A673 (cell line): ENCODE data around the gene ABCA2. TPM values are rescaled to one million over a fixed set of nuclear protein-coding genes. Genes with fewer than 3 reads are reported as not detected.
A peak's percentile ranks its signal among the peaks of the same experiment; 100 is the strongest.

Experiments used
- BruUV-seq: library from RNA; stranded (reverse); fragments of 400-500 nt; replicated peaks from 2 replicates; lab custom pipeline; 2021; lab: Mats Ljungman, UMichigan
- CTCF ChIA-PET: fragments of 300-600 bp; sonication (Branson Sonifier 250); formaldehyde crosslinking; loops from one replicate; lab custom pipeline; 2022; ENCODE audit warnings: antibody characterized with exemption; lab: Charles Lee
- POLR2A ChIA-PET: fragments of 300-600 bp; sonication (Branson Sonifier 250); formaldehyde crosslinking; loops from one replicate; lab custom pipeline; 2022; ENCODE audit warnings: antibody characterized with exemption; ENCODE audit not compliant: low non-redundant PET; lab: Charles Lee
- DNase-seq: peaks from one replicate; pipeline ENCODE4 v3.0.0-alpha.2; 2015; ENCODE audit warnings: low spot score
- H3K27ac ChIP-seq: fragments of 200-600 bp; sonication (generic); 2 replicates; pipeline ENCODE4 v1.5.1; 2016; ENCODE audit warnings: mixed run types, low read depth, mild to moderate bottlenecking, mixed read lengths, antibody characterized with exemption, low read length; ENCODE audit not compliant: poor library complexity, severe bottlenecking
- H3K27me3 ChIP-seq: fragments of 200-600 bp; sonication (generic); replicated peaks from 2 replicates; pipeline ENCODE4 v1.6.1; 2017; ENCODE audit warnings: mixed run types, low read depth, mild to moderate bottlenecking, mixed read lengths, antibody characterized with exemption, low read length; ENCODE audit not compliant: insufficient read depth, poor library complexity
- H3K36me3 ChIP-seq: fragments of 200-600 bp; sonication (generic); 2 replicates; pipeline ENCODE4 v1.6.1; 2016; ENCODE audit warnings: mixed run types, mild to moderate bottlenecking, mixed read lengths, antibody characterized with exemption, low read length; ENCODE audit not compliant: insufficient read depth, poor library complexity, severe bottlenecking
- H3K4me1 ChIP-seq: fragments of 200-600 bp; sonication (generic); 2 replicates; pipeline ENCODE4 v1.6.1; 2017; ENCODE audit warnings: mixed run types, mild to moderate bottlenecking, mixed read lengths, antibody characterized with exemption, low read length; ENCODE audit not compliant: insufficient read depth, poor library complexity, severe bottlenecking
- H3K4me3 ChIP-seq: fragments of 200-600 bp; sonication (generic); 2 replicates; pipeline ENCODE4 v1.5.1; 2016; ENCODE audit warnings: low read depth, mixed run types, mild to moderate bottlenecking, mixed read lengths, low read length; ENCODE audit not compliant: poor library complexity, severe bottlenecking
- H3K9me3 ChIP-seq: fragments of 200-600 bp; sonication (generic); 2 replicates; pipeline ENCODE4 v1.6.1; 2016; ENCODE audit warnings: mixed run types, low read depth, mild to moderate bottlenecking, mixed read lengths, antibody characterized with exemption, low read length; ENCODE audit not compliant: poor library complexity, severe bottlenecking
- EZH2 ChIP-seq: fragments of 200-600 bp; sonication (generic); IDR thresholded peaks from 2 replicates; pipeline ENCODE4 v1.6.1; 2017; ENCODE audit warnings: borderline replicate concordance, low read depth, mild to moderate bottlenecking, mixed read lengths, antibody characterized with exemption, low read length; ENCODE audit not compliant: poor library complexity, severe bottlenecking
- intact Hi-C: fragments of 100-400 bp; cut with micrococcal nuclease; formaldehyde crosslinking; loops from one replicate; pipeline ENCODE4 v1.10.0; 2022; ENCODE audit not compliant: unreplicated experiment
- total RNA-seq: library from RNA; stranded (reverse); gene quantifications from 2 replicates; pipeline ENCODE4 v1.2.3, GENCODE V29; 2021
- TF ChIP-seq, protein P1 (sequence below): fragments of 300-800, 200-600 bp; sonication (generic); conservative IDR thresholded peaks from 2 replicates; pipeline ENCODE4 v1.5.1; 2017; ENCODE audit warnings: low read depth, mild to moderate bottlenecking, antibody characterized with exemption, low read length, moderate library complexity, mixed read lengths

The ABCA2 gene
- total RNA-seq, 1 experiment from 2014 or later = 27.8 TPM

DNA sequence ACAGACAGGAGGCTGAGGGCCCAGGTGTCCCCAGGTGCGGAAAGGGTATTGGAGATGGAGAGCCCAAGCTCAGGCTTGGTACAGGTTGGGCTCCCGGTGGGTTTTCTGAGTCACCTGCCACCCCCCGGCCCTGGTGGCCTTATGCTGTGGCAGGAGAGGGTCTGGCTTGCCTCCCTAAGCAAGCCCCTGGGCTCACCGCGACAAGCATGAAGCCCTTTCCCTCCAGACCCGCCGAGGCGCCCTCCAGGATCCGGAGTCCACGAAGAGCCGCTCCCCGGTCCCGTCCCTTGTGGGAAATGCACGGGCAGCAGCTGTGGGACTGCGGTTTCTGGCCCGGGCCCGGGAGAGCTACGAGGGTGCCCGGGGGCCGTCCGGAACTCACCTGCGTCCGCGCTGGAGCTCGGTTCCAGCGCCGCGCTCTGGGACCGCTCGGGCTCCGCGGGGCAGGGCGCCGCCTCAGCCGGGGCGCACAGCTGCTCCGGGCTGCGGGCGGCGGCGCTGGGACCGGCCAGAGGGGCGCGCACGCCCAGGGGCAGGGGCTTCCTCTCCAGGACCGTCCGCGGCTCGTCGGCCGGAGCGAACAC is 41.6 kb upstream of the ABCA2 start:
- intact Hi-C loops = no loop called here
- TF ChIP-seq, protein P1, sequence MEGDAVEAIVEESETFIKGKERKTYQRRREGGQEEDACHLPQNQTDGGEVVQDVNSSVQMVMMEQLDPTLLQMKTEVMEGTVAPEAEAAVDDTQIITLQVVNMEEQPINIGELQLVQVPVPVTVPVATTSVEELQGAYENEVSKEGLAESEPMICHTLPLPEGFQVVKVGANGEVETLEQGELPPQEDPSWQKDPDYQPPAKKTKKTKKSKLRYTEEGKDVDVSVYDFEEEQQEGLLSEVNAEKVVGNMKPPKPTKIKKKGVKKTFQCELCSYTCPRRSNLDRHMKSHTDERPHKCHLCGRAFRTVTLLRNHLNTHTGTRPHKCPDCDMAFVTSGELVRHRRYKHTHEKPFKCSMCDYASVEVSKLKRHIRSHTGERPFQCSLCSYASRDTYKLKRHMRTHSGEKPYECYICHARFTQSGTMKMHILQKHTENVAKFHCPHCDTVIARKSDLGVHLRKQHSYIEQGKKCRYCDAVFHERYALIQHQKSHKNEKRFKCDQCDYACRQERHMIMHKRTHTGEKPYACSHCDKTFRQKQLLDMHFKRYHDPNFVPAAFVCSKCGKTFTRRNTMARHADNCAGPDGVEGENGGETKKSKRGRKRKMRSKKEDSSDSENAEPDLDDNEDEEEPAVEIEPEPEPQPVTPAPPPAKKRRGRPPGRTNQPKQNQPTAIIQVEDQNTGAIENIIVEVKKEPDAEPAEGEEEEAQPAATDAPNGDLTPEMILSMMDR = no peak
- no peak for TF ChIP-seq EZH2
- ChIA-PET POLR2A (interaction anchor here (0.7 kb wide), 1 partner anchor 17 kb away, joined by 7 read pairs; the partner anchor contains the start of gene MAN1B1), CTCF (interaction anchor here (0.6 to 1.8 kb wide), 4 partner anchors 17 to 369 kb away, joined by 3 to 4 read pairs (median 4); no protein-coding TSS in a partner anchor)
- DNase-seq = no peak
- Histone ChIP-seq H3K4me3 (peak overlapping the region; percentile 61), H3K9me3 (no peaks in the 10 kb centered on the region), H3K27me3 (no peaks in the 10 kb centered on the region), H3K36me3 (peaks cover 7% of the 10 kb centered on the region), H3K4me1 (peaks cover 15% of the 10 kb centered on the region), H3K27ac (peak overlapping the region; percentile 68)
- no TSS peak for BruUV-seq

DNA sequence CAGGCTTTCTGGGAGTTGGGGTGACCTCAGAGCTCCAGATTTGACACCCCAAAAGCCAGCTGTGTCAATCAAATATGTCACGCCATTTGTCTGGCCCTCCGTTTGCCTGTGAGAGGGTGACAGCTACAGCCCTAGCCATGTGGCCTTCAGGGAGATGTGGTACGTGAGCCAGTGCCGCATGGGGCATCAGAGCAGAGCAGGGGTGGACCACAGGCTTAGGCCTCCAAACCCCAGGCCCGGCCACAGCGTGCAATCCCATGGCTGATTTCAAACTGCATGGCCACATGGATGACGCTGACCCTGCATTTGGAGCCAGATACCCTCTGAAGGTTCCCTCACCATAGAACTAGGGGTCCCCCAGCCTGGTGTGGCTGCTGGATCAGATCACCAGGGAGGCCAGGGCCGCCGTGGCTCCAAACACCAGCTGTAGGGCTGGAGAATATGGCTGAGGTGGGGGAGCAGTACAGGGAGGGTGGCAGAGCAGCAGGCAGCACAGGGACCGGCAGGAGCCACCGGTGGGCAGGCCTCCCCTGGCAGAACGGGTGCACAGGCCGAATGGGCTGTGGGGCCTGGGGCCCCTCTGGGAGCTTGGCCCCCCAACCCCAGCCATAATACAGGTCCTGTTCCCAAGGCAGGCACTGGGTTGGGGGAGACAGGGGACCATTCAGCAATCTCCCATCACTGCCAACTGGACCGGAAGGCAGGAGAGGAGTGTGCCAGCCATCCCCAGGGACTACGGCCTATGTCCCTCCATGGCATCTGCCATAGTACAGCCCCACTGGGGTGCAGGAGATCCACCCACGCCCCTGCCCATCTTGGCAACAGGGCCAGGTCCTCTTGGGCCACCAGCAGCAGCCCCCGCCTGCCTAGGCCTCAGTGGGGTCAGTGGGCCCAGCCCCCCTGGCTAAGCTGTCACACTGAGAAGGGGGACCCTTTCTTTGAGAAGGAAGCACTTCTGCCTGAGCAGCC is 40.8 kb upstream of the ABCA2 start:
- H3K36me3 ChIP-seq = peaks cover 7% of the 10 kb centered on the region
- no peaks in the 10 kb centered on the region for H3K27me3 ChIP-seq
- no TSS peak for BruUV-seq
- ChIA-PET POLR2A (no interaction called here), CTCF (interaction anchor here (0.6 to 2.0 kb wide), 8 partner anchors 16 to 368 kb away, joined by 3 to 11 read pairs (median 5); partner anchors contain the start of gene MAN1B1)
- DNase-seq = no peak
- intact Hi-C loops = no loop called here
- H3K4me3 ChIP-seq = peak overlapping the region; percentile 61
- peaks cover 15% of the 10 kb centered on the region for H3K4me1 ChIP-seq
- TF ChIP-seq, protein P1 = no peak
- no peaks in the 10 kb centered on the region for H3K9me3 ChIP-seq
- H3K27ac ChIP-seq = no peak overlapping the region

DNA sequence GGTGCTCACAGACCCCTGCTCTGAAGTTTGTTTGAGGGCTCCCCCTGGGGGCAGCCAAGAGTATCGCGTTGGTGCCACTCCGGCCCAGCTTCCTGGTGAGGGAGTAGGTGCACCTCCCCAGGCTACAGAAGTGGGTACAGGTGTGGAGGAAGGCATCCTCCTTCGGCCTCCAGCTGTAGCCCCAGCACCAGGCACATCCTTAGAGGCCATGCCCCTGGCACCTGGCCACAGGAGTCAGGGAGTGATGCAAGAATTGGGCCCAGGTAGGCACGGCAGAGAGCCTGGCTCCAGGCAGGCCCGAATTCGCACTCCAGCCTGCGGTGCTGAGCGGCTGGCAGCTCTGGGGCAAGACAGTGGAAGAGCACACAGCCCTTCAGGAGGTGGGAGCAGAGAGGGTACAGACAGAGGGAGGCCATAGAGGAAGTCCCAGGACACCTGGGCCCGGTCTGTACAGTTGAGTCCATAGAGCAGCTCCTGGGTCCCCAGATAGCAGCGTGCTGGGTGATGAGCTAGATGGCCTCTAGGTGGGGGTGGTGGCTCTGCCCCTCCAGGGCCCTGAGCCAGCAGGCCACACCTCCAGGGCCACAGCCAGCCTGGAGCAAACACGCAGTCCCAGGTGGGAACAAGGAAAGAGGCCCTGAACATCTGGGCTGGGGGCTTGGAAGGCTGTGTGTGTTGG is 40.0 kb upstream of the ABCA2 start:
- no TSS peak for BruUV-seq
- Histone ChIP-seq H3K4me1 (peaks cover 15% of the 10 kb centered on the region), H3K27me3 (no peaks in the 10 kb centered on the region), H3K36me3 (peaks cover 7% of the 10 kb centered on the region), H3K4me3 (peak overlapping the region; percentile 61), H3K27ac (no peak overlapping the region), H3K9me3 (no peaks in the 10 kb centered on the region)
- ChIA-PET POLR2A (no interaction called here), CTCF (interaction anchor here (0.6 to 2.0 kb wide), 14 partner anchors 9 to 289 kb away, joined by 3 to 11 read pairs (median 5); partner anchors contain the start of genes FUT7, MAN1B1, NPDC1 and UAP1L1)
- intact Hi-C loops = no loop called here
- TF ChIP-seq EZH2 = no peak
- TF ChIP-seq, protein P1 = peak; percentile 77
- DNase-seq = peak; percentile 88
